GM19463 (cell line): Measurements from ENCODE around the gene KCTD19.

Source experiments
- ATAC-seq: cut with Tn5 transposase; IDR thresholded peaks from one replicate; pipeline ENCODE4 v1.9.1; 2021; ENCODE audit warnings: mild to moderate bottlenecking, moderate library complexity; ENCODE audit not compliant: unreplicated experiment

KCTD19 gene

GRCh38 chr16:67260426-67261063 is 66.0 kb downstream of the KCTD19 start:
- no peak for ATAC-seq

DNA sequence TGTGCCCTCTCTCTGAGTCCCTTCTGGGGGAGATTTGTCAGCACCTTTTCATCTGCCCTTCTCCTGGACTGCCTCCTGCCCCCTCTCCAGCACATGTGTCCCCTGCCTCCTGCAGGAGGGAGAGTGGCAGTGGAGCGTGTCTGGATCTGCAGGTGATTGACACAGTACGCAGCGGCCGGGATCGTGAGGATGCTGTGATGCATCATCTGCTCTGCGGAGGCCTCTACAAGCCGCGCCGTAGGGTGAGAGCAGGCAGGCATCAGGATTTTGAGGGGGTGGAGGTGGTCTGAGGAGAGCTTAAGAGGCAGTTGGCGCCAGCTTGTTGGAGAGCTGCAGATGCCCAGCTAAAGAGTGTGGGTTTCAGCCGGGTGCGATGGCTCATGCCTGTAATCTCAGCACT is 66.8 kb downstream of the KCTD19 start:
- no peak for ATAC-seq

DNA sequence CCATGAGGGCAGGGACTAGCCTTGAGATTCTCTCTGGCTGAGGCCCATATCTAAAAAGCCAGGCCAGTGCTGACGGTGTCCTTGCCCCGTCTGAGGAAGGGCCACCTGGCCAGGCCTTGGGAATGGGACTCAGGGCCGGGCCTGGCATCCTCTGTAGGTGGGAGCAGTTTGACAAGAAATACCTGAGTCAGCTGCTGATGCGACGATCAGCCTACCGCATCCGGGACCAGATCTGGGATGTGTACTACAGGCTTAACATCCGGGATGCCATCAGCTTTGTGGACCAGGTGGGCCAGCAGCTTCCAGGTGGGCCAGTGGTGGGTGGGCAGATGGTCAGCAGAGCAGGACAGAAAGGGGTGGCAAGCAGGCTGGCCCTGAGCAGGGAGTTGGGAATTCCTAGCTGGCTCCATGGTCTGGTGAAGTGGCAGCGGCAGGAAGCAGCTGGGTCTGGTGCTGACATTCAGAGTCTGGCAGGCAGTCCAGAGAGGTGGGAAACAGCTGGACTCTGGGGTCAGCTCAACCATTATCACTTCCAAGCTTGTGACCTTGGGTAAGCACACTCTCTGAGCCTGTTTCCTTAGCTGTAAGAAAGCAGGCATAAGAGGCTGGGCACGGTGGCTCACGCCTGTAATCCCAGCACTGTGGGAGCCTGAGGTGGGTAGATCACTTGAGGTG is 68.2 kb downstream of the KCTD19 start:
- no peak for ATAC-seq

DNA sequence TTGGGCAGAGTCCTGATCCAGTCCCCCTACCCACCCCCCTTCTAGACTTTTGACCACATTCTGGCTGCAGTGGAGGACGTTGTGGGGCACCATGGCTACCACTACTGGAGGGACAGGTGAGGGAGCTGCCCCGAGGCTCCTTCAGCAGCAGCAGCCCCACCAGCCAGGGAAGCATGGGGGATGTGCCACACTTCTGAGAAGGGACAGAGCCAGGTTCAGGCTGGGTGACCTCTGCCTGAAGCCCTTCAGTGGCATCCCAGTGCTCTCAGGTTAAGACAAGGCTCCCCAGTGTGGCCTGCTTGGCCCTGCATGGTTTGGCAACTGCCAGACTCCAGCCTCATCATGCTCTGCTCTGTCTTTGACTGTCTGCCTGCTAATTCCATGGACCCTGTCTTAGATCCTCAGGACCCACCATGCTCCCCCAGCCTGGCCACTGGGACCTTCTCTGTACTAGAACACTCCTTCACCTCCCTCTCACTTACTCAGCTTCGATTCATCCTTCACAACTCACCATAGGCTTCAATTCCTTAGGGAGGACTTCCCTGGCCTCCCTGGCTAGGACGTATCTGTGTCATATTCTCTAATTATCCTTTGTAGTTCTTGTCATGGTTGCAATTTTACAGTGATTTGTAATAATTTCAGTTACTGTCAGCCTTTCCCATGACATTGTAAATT is 68.9 kb downstream of the KCTD19 start:
- ATAC-seq, result no peak

DNA sequence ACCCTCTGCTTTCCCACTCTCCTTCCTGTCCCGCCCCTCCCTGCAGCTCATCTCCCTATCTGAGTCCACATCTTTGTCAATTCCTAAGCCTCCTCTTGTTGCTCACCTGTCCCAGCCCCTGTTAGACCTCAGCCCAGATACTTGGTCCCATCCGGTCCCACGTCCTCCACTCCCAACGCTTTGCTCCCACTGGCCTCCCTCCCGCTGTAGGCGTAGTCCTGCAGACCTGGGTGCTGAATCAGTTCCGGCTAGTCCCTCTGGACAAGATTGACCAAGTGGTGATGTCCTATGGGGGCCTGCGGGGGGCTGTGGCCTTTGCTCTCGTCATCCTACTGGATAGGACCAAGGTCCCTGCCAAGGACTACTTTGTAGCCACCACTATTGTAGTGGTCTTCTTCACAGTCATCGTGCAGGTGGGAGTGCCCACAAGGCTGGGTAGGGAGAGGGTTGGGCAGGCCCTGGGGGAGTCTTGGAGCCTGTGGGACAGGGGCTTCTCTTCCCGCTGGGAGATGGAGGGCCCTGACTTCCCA is 69.8 kb downstream of the KCTD19 start:
- ATAC-seq, result no peak

DNA sequence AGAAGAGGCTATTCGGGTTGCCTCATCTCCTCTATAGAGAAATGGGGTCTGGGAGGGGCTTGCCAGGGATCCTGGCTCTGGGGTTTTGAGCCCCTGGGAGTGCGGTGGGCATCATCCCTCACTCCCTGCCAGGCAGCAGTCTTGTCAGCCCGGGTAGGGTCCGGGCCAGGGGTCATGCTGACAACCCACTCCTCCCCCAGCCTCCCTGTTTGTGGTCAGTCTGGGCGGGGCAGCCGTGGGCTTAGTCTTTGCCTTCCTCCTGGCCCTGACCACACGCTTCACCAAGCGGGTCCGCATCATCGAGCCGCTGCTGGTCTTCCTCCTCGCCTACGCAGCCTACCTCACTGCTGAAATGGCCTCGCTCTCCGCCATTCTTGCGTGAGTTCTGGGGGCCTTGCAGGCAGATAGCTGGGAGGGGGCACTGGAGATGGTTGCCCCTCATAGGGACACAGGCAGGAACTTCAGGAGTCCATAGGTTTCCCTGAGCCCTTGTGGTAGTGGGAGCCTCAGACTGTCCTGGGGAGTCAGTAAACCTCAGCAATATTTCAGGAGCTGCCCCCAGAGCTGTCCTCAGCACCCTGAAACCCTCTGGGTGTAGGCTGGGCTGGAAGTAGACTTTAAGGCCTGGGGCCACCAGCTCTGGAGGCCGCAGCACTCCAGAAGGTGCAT is 70.9 kb downstream of the KCTD19 start:
- ATAC-seq, result no peak

GRCh38 chr16:67254801-67255552 is 71.6 kb downstream of the KCTD19 start:
- ATAC-seq, result no peak

- ATAC-seq, result no peak
Observed at GRCh38 chr16:67252609-67253497, 73.7 kb downstream of the KCTD19 start.

- no peak for ATAC-seq
Observed at GRCh38 chr16:67250045-67250327, 76.6 kb downstream of the KCTD19 start.

DNA sequence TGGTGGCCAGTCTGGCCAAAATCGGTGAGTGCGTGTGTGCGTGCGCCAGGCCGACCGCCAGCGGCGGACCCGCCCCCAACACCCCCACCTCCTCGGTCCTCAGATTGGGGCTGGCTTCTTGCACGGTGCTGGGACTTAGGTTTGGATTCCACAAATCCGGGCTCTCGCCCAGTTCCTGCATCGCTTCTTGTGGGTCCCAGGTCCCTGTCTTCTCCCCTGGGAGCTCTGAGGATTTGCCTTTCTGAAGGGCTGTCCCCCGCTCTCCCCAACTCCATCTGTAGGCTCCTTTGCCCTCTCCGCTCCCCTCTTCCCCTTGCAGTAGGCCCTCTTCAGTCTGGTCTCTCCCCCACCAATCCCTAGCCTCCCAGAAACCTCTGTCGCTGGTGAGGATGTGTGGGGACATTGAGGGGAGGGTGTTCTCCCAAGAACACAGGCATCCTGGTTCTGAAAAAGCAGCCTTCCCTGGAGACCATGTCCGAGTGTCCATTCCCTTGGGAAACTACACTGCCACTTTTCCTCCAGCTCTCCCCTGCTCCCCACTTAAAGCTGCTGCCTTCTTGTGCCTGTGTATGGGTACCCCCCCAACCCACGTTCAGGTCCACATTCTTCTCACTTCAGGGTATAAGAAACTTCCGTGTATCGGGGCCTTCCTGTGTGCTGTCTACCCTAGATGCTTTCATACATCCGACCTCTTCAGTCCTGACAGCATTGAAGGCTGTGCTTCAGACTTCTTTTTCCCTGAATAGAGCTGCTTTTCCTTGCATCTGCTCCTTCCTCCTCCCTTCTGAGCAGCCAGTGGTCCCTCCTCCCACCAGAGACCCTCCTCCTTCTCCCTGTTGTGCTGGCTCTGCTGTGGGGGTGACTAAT is 77.1 kb downstream of the KCTD19 start:
- no peak for ATAC-seq

DNA sequence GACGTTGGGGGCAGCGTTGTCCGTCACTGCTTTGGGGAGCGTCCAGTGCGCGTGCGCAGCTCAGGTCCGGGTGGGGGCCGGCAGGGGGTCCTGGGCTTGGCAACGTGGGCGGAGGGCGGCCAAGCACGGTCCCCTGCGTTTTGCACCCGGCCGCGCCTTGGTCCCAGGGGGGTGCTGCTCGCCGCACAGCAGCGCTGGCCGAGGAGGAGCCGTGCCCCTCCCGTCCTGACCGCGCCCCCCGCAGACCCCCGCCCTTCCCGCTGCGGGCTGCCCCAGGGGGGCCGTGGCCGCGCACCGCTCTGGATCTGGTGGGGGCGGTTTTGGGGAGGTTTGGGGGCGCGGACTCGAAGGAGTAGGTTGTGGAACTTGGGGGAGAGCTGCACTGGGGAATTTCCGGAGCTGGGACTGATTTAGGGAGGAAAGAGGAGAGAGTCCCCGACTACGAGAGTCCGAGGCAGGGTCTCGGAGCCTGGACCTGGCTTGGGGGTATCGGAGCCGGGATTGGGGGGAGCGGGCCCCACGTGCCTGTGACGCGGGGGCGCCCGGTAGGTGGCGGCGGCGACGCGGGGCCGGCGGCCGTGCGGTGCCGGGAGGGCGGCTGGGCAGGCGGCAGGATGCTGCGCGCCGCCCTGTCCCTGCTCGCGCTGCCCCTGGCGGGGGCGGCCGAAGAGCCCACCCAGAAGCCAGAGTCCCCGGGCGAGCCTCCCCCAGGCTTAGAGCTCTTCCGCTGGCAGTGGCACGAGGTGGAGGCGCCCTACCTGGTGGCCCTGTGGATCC is 78.0 kb downstream of the KCTD19 start, which contains the start of gene SLC9A5:
Gene SLC9A5, plus strand, starts transcription at position 579 of the 777 bp plus-strand sequence. Its CDS starts 36 bp downstream, at position 615.
- ATAC-seq, result no peak

- no peak for ATAC-seq
Observed at GRCh38 chr16:67248073-67248400, 78.5 kb downstream of the KCTD19 start.

DNA sequence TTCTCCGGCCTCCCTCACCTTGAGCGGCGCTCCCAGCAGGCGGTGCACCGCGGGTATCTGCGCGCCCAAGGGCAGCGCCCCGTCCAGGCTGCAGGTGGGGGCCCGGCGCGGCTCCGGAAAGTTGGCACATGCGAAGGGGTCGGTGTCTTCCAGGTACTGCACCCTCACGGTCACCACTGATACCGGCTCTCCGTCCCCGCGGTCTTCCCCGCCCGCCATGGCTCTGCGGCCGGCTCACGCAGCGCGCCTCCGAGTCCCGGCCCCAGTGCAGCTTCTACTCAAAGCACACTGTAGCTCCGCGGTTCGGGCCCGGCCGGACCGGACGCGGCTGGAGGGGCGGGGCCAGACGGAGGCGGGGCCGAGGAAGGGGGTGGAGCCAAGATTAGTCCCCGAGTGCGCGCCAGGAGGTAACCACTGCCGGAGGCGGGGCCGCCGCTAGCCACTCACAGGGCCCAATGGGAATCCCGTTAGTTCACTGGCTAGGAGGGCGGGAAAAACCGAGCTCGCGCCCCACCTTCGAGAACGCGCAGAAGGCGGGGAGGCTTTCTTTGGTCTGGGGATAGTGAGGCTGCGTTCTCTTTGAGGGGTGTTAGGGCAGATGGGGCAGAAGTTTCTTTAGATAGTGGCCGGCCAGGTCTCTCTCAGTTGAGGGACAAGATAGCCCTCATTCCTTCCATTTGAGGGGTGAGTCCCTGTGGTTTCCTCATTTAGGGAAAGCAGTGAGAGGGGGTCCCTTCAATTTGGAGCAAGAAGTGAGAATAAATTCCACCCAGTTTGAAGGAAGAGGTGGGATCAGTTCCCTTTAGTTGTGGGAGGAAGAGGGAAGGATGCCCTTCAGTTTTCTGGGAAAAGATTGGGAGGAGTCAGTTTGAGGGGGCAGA is 79.1 kb downstream of the KCTD19 start, which contains the start of gene FHOD1:
Gene FHOD1, minus strand, starts transcription at position 290 of the 881 bp plus-strand sequence. Its CDS starts 71 bp downstream, at position 219.
- ATAC-seq, result peak; percentile 43

GRCh38 chr16:67246756-67247191 is 79.8 kb downstream of the KCTD19 start:
- peak; percentile 4 for ATAC-seq

DNA sequence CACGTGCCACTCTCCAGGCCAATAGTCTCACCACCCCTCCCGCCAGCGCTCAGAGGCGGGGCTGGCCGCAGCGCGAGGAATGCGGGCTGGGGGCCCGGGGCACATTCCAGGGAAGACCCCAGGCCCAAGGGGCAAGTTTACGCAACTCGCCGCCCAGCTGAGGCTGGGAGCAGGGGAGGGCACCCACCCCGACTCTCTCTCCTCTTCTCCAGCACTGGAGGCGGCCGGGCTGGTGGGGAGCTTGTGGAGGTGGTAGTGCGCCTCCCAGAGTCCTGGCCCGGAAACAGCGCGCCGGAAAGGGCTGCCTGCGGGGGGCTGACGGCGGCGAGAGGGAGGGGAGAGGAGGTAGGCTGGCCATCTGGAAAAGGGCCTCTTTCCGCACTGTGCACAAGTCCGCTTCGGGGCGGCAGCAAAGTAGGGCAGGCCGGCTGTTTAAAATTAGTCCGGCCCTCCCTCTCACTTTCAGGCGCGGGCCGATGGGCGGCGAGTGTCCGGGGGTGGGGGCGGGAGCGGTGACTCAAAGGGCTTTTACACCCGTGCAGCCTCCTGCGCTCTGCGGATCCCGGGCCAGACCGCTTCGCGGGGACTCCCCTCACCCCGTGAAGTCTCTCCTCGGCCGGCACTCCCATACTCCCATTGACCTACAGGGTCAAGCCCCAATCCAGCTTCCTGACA is 80.3 kb downstream of the KCTD19 start:
- peak; percentile 23 for ATAC-seq

- ATAC-seq, result no peak
Observed at GRCh38 chr16:67245674-67246080, 80.9 kb downstream of the KCTD19 start.
